ENCODE measurements around the gene ARHGEF18.

ARHGEF18 gene

GRCh38 chr19:7393939-7394730, 45.4 kb downstream of the ARHGEF18 start (continued):
- TF ChIP-seq, protein P1, sequence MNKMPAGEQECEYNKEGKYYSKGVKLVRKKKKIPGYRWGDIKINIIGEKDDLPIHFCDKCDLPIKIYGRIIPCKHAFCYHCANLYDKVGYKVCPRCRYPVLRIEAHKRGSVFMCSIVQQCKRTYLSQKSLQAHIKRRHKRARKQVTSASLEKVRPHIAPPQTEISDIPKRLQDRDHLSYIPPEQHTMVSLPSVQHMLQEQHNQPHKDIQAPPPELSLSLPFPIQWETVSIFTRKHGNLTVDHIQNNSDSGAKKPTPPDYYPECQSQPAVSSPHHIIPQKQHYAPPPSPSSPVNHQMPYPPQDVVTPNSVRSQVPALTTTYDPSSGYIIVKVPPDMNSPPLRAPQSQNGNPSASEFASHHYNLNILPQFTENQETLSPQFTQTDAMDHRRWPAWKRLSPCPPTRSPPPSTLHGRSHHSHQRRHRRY (tag by site-specific recombination; IDR thresholded peaks at IDR 0.05), result no peak
- TF ChIP-seq ZNF626 (tag by site-specific recombination; IDR thresholded peaks at IDR 0.05), result no peak

DNA sequence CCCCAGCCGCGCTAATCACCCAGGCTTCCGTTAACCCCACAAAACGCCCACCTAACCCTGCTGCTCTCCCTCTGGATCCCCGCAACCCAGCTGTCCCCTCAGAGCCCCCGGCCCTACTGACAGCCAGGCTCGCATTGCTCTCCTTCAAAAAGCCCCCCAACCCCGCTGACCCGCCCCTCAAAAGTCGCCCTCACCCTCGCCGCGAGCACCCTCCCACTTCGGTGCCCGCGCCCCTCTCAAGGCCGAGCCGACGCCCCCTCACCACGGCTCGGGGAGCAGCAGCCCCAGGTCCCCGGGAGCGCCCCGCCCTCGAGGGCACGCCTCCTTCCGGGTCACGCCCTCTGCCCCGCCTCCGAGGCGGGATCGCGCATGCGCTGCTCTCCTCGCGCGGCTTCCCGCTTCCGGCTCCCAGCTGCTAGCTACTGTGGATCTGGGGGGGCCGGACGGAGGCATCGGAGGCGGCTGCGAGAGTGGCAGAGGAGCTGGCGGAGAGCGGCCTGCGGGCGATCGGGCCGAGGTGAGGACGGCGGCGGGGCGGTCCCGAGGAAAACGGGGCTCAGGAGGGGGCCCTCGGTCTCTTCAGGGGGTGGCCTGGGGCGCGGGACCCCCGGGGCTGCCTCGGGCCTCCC, 46.1 kb downstream of the ARHGEF18 start:
- Histone ChIP-seq H3K4me1 (ENCODE audit: control insufficient read depth, insufficient read depth, low read length) (peaks cover 13% of the 10 kb centered on the region), H3K9me3 (ENCODE audit: control insufficient read depth, insufficient read depth, low read depth, low read length) (no peaks in the 10 kb centered on the region), H3K36me3 (ENCODE audit: control insufficient read depth in 2 of 2, insufficient read depth in 1 of 2, low read length in 2 of 2) (no peaks in the 10 kb centered on the region; a peak in 1 of 3 replicates), H3K27ac (ENCODE audit: extremely low read depth, low read depth, low read length) (peak overlapping the region; percentile 32; the same call in 1 of the 2 replicates), H3K4me3 (ENCODE audit: low read depth, low read length) (peak overlapping the region; percentile 99)
- ChIA-PET POLR2A (interaction anchor here (0.6 to 1.6 kb wide), 3 partner anchors 15 to 295 kb away, joined by 3 to 4 read pairs (median 4); no protein-coding TSS in a partner anchor), CTCF (interaction anchor here (0.5 to 0.7 kb wide), 2 partner anchors 31 to 107 kb away, joined by 3 to 4 read pairs; no protein-coding TSS in a partner anchor)
- no peak for TF ChIP-seq ZNF433 (tag by site-specific recombination; IDR thresholded peaks at IDR 0.05; ENCODE audit: low read depth)
- TF ChIP-seq ZNF670 (tag by site-specific recombination; IDR thresholded peaks at IDR 0.05; ENCODE audit: low read depth), result no peak
- TF ChIP-seq SALL2 (tag by site-specific recombination; IDR thresholded peaks at IDR 0.05; ENCODE audit: borderline replicate concordance), result no peak
- no peak for TF ChIP-seq ZNF785 (tag by site-specific recombination; IDR thresholded peaks at IDR 0.05)
- TF ChIP-seq REPIN1 (tag by site-specific recombination; IDR thresholded peaks at IDR 0.05; ENCODE audit: low read depth), result no peak
- TF ChIP-seq ZBTB7A (tag by site-specific recombination; IDR thresholded peaks at IDR 0.05; ENCODE audit: low read depth), result peak; percentile 63; the same call in 1 of the 2 replicates
- peak; percentile 83 for TF ChIP-seq EGR2 (tag by site-specific recombination; IDR thresholded peaks at IDR 0.05; ENCODE audit: low read depth)
- TF ChIP-seq ZNF580 (tag by site-specific recombination; IDR thresholded peaks at IDR 0.05), result no peak
- peak; percentile 94 for TF ChIP-seq PATZ1 (tag by site-specific recombination; IDR thresholded peaks at IDR 0.05)
- no peak for TF ChIP-seq ZEB2 (tag by site-specific recombination; IDR thresholded peaks at IDR 0.05)
- TF ChIP-seq RBAK (tag by site-specific recombination; IDR thresholded peaks at IDR 0.05), result no peak
- no peak for TF ChIP-seq ZNF560 (tag by site-specific recombination; IDR thresholded peaks at IDR 0.05; ENCODE audit: borderline replicate concordance)
- no peak for TF ChIP-seq HOXD13 (CRISPR knock-in tag; IDR thresholded peaks at IDR 0.05; ENCODE audit: borderline replicate concordance)
- TF ChIP-seq ZNF585B (tag by site-specific recombination; IDR thresholded peaks at IDR 0.05), result no peak
- peak; percentile 61; the same call in 1 of the 2 replicates for TF ChIP-seq ZXDB (tag by site-specific recombination; IDR thresholded peaks at IDR 0.05)
- no peak for TF ChIP-seq ZNF473 (tag by site-specific recombination; IDR thresholded peaks at IDR 0.05)
- no peak for TF ChIP-seq IKZF3 (tag by site-specific recombination; IDR thresholded peaks at IDR 0.05)
- no peak; the same call in 1 of the 2 replicates for TF ChIP-seq CTCF (tag by site-specific recombination; IDR thresholded peaks at IDR 0.05)
- TF ChIP-seq ELK4 (IDR thresholded peaks at IDR 0.05; ENCODE audit: borderline replicate concordance, low read depth, low read length), result peak; percentile 87; the same call in 1 of the 2 replicates
- TF ChIP-seq OVOL3 (tag by site-specific recombination; IDR thresholded peaks at IDR 0.05), result no peak
- TF ChIP-seq, protein P2, sequence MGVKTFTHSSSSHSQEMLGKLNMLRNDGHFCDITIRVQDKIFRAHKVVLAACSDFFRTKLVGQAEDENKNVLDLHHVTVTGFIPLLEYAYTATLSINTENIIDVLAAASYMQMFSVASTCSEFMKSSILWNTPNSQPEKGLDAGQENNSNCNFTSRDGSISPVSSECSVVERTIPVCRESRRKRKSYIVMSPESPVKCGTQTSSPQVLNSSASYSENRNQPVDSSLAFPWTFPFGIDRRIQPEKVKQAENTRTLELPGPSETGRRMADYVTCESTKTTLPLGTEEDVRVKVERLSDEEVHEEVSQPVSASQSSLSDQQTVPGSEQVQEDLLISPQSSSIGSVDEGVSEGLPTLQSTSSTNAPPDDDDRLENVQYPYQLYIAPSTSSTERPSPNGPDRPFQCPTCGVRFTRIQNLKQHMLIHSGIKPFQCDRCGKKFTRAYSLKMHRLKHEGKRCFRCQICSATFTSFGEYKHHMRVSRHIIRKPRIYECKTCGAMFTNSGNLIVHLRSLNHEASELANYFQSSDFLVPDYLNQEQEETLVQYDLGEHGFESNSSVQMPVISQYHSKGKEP (tag by site-specific recombination; IDR thresholded peaks at IDR 0.05), result no peak
- TF ChIP-seq ZFHX2 (tag by site-specific recombination; conservative IDR thresholded peaks at IDR 0.05), result peak; percentile 93
- TF ChIP-seq ZNF660 (tag by site-specific recombination; IDR thresholded peaks at IDR 0.05), result 0 out of 2 replicates have a peak, but pooled peaks have one; percentile 35
- TF ChIP-seq ZNF621 (tag by site-specific recombination; IDR thresholded peaks at IDR 0.05), result no peak

All from HEK293 (cell line).